ENCODE measurements around the gene LBHD2.
A peak's percentile ranks its signal among the peaks of the same experiment; 100 is the strongest.

LBHD2 gene

GRCh38 chr14:103094406-103095209 lies 10.6 kb downstream of the LBHD2 start, which contains the start of gene EXOC3L4:
TSS of gene EXOC3L4 (plus strand) at chr14:103094725. CDS start at chr14:103100220, 5,495 bp downstream.
- Histone ChIP-seq H3K27ac (ENCODE audit: low read length) (peak within 1 kb of the TSS; percentile 86), H3K27me3 (ENCODE audit: low read depth, low read length) (no peaks in the 10 kb centered on the region), H3K4me3 (ENCODE audit: low read depth in 1 of 2, low read length in 2 of 2) (peak within 1 kb of the TSS; percentile 24 to 65), H3K4me1 (ENCODE audit: control insufficient read depth in 1 of 2, insufficient read depth in 2 of 2, low read length in 2 of 2) (peaks cover 0 to 12% of the 10 kb centered on the region in 2 donors), H3K36me3 (ENCODE audit: control insufficient read depth in 1 of 2, insufficient read depth in 2 of 2, low read length in 2 of 2) (no peaks in the 10 kb centered on the region), H3K9me3 (ENCODE audit: control insufficient read depth in 1 of 2, low read length in 2 of 2) (no peaks in the 10 kb centered on the region)

GRCh38 chr14:103095210-103095778 lies 11.3 kb downstream of the LBHD2 start:
- H3K4me1 ChIP-seq (ENCODE audit: control insufficient read depth in 1 of 2, insufficient read depth in 2 of 2, low read length in 2 of 2), result peaks cover 0 to 11% of the 10 kb centered on the region in 2 donors
- no peaks in the 10 kb centered on the region for H3K9me3 ChIP-seq (ENCODE audit: control insufficient read depth in 1 of 2, low read length in 2 of 2)
- H3K4me3 ChIP-seq (ENCODE audit: low read depth in 1 of 2, low read length in 2 of 2), result peak overlapping the region; percentile 24 to 65
- peak overlapping the region; percentile 86 for H3K27ac ChIP-seq (ENCODE audit: low read length)
- H3K36me3 ChIP-seq (ENCODE audit: control insufficient read depth in 1 of 2, insufficient read depth in 2 of 2, low read length in 2 of 2), result no peaks in the 10 kb centered on the region
- no peaks in the 10 kb centered on the region for H3K27me3 ChIP-seq (ENCODE audit: low read depth, low read length)

GRCh38 chr14:103096387-103096786 lies 12.4 kb downstream of the LBHD2 start:
- Histone ChIP-seq H3K27me3 (ENCODE audit: low read depth, low read length) (peaks cover 3% of the 10 kb centered on the region), H3K36me3 (ENCODE audit: control insufficient read depth in 1 of 2, insufficient read depth in 2 of 2, low read length in 2 of 2) (no peaks in the 10 kb centered on the region), H3K4me1 (ENCODE audit: control insufficient read depth in 1 of 2, insufficient read depth in 2 of 2, low read length in 2 of 2) (no peaks in the 10 kb centered on the region), H3K27ac (ENCODE audit: low read length) (no peak overlapping the region), H3K4me3 (ENCODE audit: low read depth in 1 of 2, low read length in 2 of 2) (no peak overlapping the region), H3K9me3 (ENCODE audit: control insufficient read depth in 1 of 2, low read length in 2 of 2) (no peaks in the 10 kb centered on the region)

GRCh38 chr14:103097244-103097993 lies 13.4 kb downstream of the LBHD2 start:
- Histone ChIP-seq H3K27ac (ENCODE audit: low read length) (no peak overlapping the region), H3K27me3 (ENCODE audit: low read depth, low read length) (peaks cover 5% of the 10 kb centered on the region)

GRCh38 chr14:103097994-103098957 lies 14.3 kb downstream of the LBHD2 start:
- Histone ChIP-seq H3K27me3 (ENCODE audit: low read depth, low read length) (peaks cover 5% of the 10 kb centered on the region), H3K4me1 (ENCODE audit: control insufficient read depth in 1 of 2, insufficient read depth in 2 of 2, low read length in 2 of 2) (peaks cover 0 to 12% of the 10 kb centered on the region in 2 donors), H3K9me3 (ENCODE audit: control insufficient read depth in 1 of 2, low read length in 2 of 2) (no peaks in the 10 kb centered on the region), H3K27ac (ENCODE audit: low read length) (no peak overlapping the region), H3K4me3 (ENCODE audit: low read depth in 1 of 2, low read length in 2 of 2) (no peak overlapping the region), H3K36me3 (ENCODE audit: control insufficient read depth in 1 of 2, insufficient read depth in 2 of 2, low read length in 2 of 2) (no peaks in the 10 kb centered on the region)

More at GRCh38 chr14:103097244-103097993, 13.4 kb downstream of the LBHD2 start:
- H3K4me3 ChIP-seq (ENCODE audit: low read depth in 1 of 2, low read length in 2 of 2), result no peak overlapping the region
- H3K4me1 ChIP-seq (ENCODE audit: control insufficient read depth in 1 of 2, insufficient read depth in 2 of 2, low read length in 2 of 2), result peaks cover 0 to 8% of the 10 kb centered on the region in 2 donors
- H3K9me3 ChIP-seq (ENCODE audit: control insufficient read depth in 1 of 2, low read length in 2 of 2), result no peaks in the 10 kb centered on the region
- H3K36me3 ChIP-seq (ENCODE audit: control insufficient read depth in 1 of 2, insufficient read depth in 2 of 2, low read length in 2 of 2), result no peaks in the 10 kb centered on the region

- H3K27ac ChIP-seq (ENCODE audit: low read length), result no peak overlapping the region
- no peaks in the 10 kb centered on the region for H3K36me3 ChIP-seq (ENCODE audit: control insufficient read depth in 1 of 2, insufficient read depth in 2 of 2, low read length in 2 of 2)
- no peaks in the 10 kb centered on the region for H3K9me3 ChIP-seq (ENCODE audit: control insufficient read depth in 1 of 2, low read length in 2 of 2)
- H3K4me3 ChIP-seq (ENCODE audit: low read depth in 1 of 2, low read length in 2 of 2), result no peak overlapping the region
- peaks cover 12% of the 10 kb centered on the region for H3K27me3 ChIP-seq (ENCODE audit: low read depth, low read length)
- peaks cover 0 to 22% of the 10 kb centered on the region in 2 donors for H3K4me1 ChIP-seq (ENCODE audit: control insufficient read depth in 1 of 2, insufficient read depth in 2 of 2, low read length in 2 of 2)
Measured at GRCh38 chr14:103099081-103099732, 15.2 kb downstream of the LBHD2 start.

GRCh38 chr14:103099733-103100280 lies 15.8 kb downstream of the LBHD2 start:
- H3K27me3 ChIP-seq (ENCODE audit: low read depth, low read length), result peaks cover 18% of the 10 kb centered on the region
- no peak overlapping the region for H3K27ac ChIP-seq (ENCODE audit: low read length)
- H3K4me1 ChIP-seq (ENCODE audit: control insufficient read depth in 1 of 2, insufficient read depth in 2 of 2, low read length in 2 of 2), result peaks cover 0 to 28% of the 10 kb centered on the region in 2 donors
- no peaks in the 10 kb centered on the region for H3K9me3 ChIP-seq (ENCODE audit: control insufficient read depth in 1 of 2, low read length in 2 of 2)
- no peaks in the 10 kb centered on the region for H3K36me3 ChIP-seq (ENCODE audit: control insufficient read depth in 1 of 2, insufficient read depth in 2 of 2, low read length in 2 of 2)
- no peak overlapping the region for H3K4me3 ChIP-seq (ENCODE audit: low read depth in 1 of 2, low read length in 2 of 2)

- Histone ChIP-seq H3K9me3 (ENCODE audit: control insufficient read depth in 1 of 2, low read length in 2 of 2) (no peaks in the 10 kb centered on the region), H3K27me3 (ENCODE audit: low read depth, low read length) (peaks cover 18% of the 10 kb centered on the region), H3K27ac (ENCODE audit: low read length) (no peak overlapping the region), H3K36me3 (ENCODE audit: control insufficient read depth in 1 of 2, insufficient read depth in 2 of 2, low read length in 2 of 2) (no peaks in the 10 kb centered on the region), H3K4me1 (ENCODE audit: control insufficient read depth in 1 of 2, insufficient read depth in 2 of 2, low read length in 2 of 2) (peaks cover 5 to 30% of the 10 kb centered on the region in 2 donors), H3K4me3 (ENCODE audit: low read depth in 1 of 2, low read length in 2 of 2) (no peak overlapping the region)
Measured at GRCh38 chr14:103100281-103101121, 16.5 kb downstream of the LBHD2 start.

- Histone ChIP-seq H3K27me3 (ENCODE audit: low read depth, low read length) (peaks cover 18% of the 10 kb centered on the region), H3K9me3 (ENCODE audit: control insufficient read depth in 1 of 2, low read length in 2 of 2) (no peaks in the 10 kb centered on the region), H3K36me3 (ENCODE audit: control insufficient read depth in 1 of 2, insufficient read depth in 2 of 2, low read length in 2 of 2) (no peaks in the 10 kb centered on the region), H3K4me1 (ENCODE audit: control insufficient read depth in 1 of 2, insufficient read depth in 2 of 2, low read length in 2 of 2) (peaks cover 6 to 30% of the 10 kb centered on the region in 2 donors), H3K27ac (ENCODE audit: low read length) (no peak overlapping the region), H3K4me3 (ENCODE audit: low read depth in 1 of 2, low read length in 2 of 2) (no peak overlapping the region)
Measured at GRCh38 chr14:103101257-103101962, 17.4 kb downstream of the LBHD2 start.

Measured in muscle layer of duodenum (tissue), 2 donors.